Activated T-cell treated with anti-CD3 and anti-CD28 coated beads, Interleukin-2, amount 50 U/mL, for 4 hours (primary cell): ENCODE data around the gene LRTM1. TPM values are rescaled to one million over a fixed set of nuclear protein-coding genes. Genes with fewer than 3 reads are reported as not detected.

Experiments
- ATAC-seq, 2 donors: fragments of 200-7000 bp; cut with Tn5 transposase; one replicate each; pipeline ENCODE4 v1.10.0; 2021
- DNase-seq: peaks from one replicate; pipeline ENCODE4 v3.0.0-alpha.2; 2020
- H3K27me3 Mint-ChIP-seq: one replicate; pipeline ENCODE4 v1.8.0; 2021; ENCODE audit warnings: low read depth, mixed read lengths
- H3K36me3 Mint-ChIP-seq: one replicate; pipeline ENCODE4 v1.8.0; 2022; ENCODE audit warnings: mixed read lengths; ENCODE audit not compliant: insufficient read depth
- H3K4me1 Mint-ChIP-seq: one replicate; pipeline ENCODE4 v1.8.0; 2021; ENCODE audit warnings: low read depth, mixed read lengths
- H3K4me3 Mint-ChIP-seq: one replicate; pipeline ENCODE4 v1.8.0; 2021; ENCODE audit warnings: mild to moderate bottlenecking, moderate library complexity, mixed read lengths
- H3K9me3 Mint-ChIP-seq: one replicate; pipeline ENCODE4 v1.8.0; 2021; ENCODE audit warnings: mixed read lengths
- total RNA-seq, 3 donors: library from RNA; stranded (reverse); gene quantifications; one replicate each; pipeline ENCODE4 v1.2.1, GENCODE V29; 2021

The LRTM1 gene
- total RNA-seq, 3 donors from 2014 or later: not detected

- H3K4me1 Mint-ChIP-seq: no peaks in the 10 kb centered on the region
- no peaks in the 10 kb centered on the region for H3K36me3 Mint-ChIP-seq
- no peaks in the 10 kb centered on the region for H3K27me3 Mint-ChIP-seq
- H3K4me3 Mint-ChIP-seq: no peak overlapping the region
- no peak for ATAC-seq
- DNase-seq: no peak
- H3K9me3 Mint-ChIP-seq: peaks cover 9% of the 10 kb centered on the region
Measured at GRCh38 chr3:54917174-54917573, 10.7 kb downstream of the LRTM1 start.

- Mint-ChIP-seq H3K9me3 (peaks cover 9% of the 10 kb centered on the region), H3K4me3 (no peak overlapping the region), H3K36me3 (no peaks in the 10 kb centered on the region), H3K4me1 (no peaks in the 10 kb centered on the region), H3K27me3 (no peaks in the 10 kb centered on the region)
- DNase-seq: no peak
- ATAC-seq: no peak
Measured at GRCh38 chr3:54916732-54917131, 11.1 kb downstream of the LRTM1 start.

- H3K9me3 Mint-ChIP-seq: peaks cover 9% of the 10 kb centered on the region
- H3K4me3 Mint-ChIP-seq: no peak overlapping the region
- no peak for ATAC-seq
- DNase-seq: no peak
- H3K36me3 Mint-ChIP-seq: no peaks in the 10 kb centered on the region
- H3K4me1 Mint-ChIP-seq: no peaks in the 10 kb centered on the region
- H3K27me3 Mint-ChIP-seq: no peaks in the 10 kb centered on the region
Measured at GRCh38 chr3:54915976-54916375, 11.9 kb downstream of the LRTM1 start.

- no peak overlapping the region for H3K4me3 Mint-ChIP-seq
- DNase-seq (no peak), ATAC-seq (no peak)
- peaks cover 9% of the 10 kb centered on the region for H3K9me3 Mint-ChIP-seq
- no peaks in the 10 kb centered on the region for H3K36me3 Mint-ChIP-seq
- H3K4me1 Mint-ChIP-seq: no peaks in the 10 kb centered on the region
- H3K27me3 Mint-ChIP-seq: no peaks in the 10 kb centered on the region
Measured at GRCh38 chr3:54915181-54915580, 12.7 kb downstream of the LRTM1 start.

- no peaks in the 10 kb centered on the region for H3K27me3 Mint-ChIP-seq
- DNase-seq (no peak), ATAC-seq (no peak)
- no peaks in the 10 kb centered on the region for H3K4me1 Mint-ChIP-seq
- H3K9me3 Mint-ChIP-seq: peaks cover 5% of the 10 kb centered on the region
- H3K36me3 Mint-ChIP-seq: no peaks in the 10 kb centered on the region
- no peak overlapping the region for H3K4me3 Mint-ChIP-seq
Measured at GRCh38 chr3:54914180-54914579, 13.7 kb downstream of the LRTM1 start.

GRCh38 chr3:54909191-54909590, 18.7 kb downstream of the LRTM1 start:
- H3K4me1 Mint-ChIP-seq: no peaks in the 10 kb centered on the region
- ATAC-seq: no peak
- H3K36me3 Mint-ChIP-seq: no peaks in the 10 kb centered on the region
- no peak for DNase-seq
- no peaks in the 10 kb centered on the region for H3K27me3 Mint-ChIP-seq
- peaks cover 9% of the 10 kb centered on the region for H3K9me3 Mint-ChIP-seq
- no peak overlapping the region for H3K4me3 Mint-ChIP-seq

- Mint-ChIP-seq H3K27me3 (no peaks in the 10 kb centered on the region), H3K4me3 (no peak overlapping the region), H3K9me3 (peaks cover 7% of the 10 kb centered on the region), H3K4me1 (no peaks in the 10 kb centered on the region), H3K36me3 (no peaks in the 10 kb centered on the region)
- ATAC-seq (no peak), DNase-seq (no peak)
Measured at GRCh38 chr3:54906763-54907162, 21.1 kb downstream of the LRTM1 start.

- H3K9me3 Mint-ChIP-seq: peaks cover 7% of the 10 kb centered on the region
- no peak for DNase-seq
- H3K27me3 Mint-ChIP-seq: no peaks in the 10 kb centered on the region
- no peaks in the 10 kb centered on the region for H3K4me1 Mint-ChIP-seq
- H3K36me3 Mint-ChIP-seq: no peaks in the 10 kb centered on the region
- H3K4me3 Mint-ChIP-seq: no peak overlapping the region
- ATAC-seq: no peak
Measured at GRCh38 chr3:54905920-54906319, 21.9 kb downstream of the LRTM1 start.

GRCh38 chr3:54905261-54905888, 22.5 kb downstream of the LRTM1 start:
- Mint-ChIP-seq H3K36me3 (no peaks in the 10 kb centered on the region), H3K9me3 (peaks cover 7% of the 10 kb centered on the region)

GRCh38 chr3:54901906-54902685, 25.8 kb downstream of the LRTM1 start:
- DNase-seq (no peak), ATAC-seq (no peak)
- no peaks in the 10 kb centered on the region for H3K36me3 Mint-ChIP-seq
- H3K9me3 Mint-ChIP-seq: peaks cover 7% of the 10 kb centered on the region
- no peak overlapping the region for H3K4me3 Mint-ChIP-seq
- H3K4me1 Mint-ChIP-seq: no peaks in the 10 kb centered on the region
- no peaks in the 10 kb centered on the region for H3K27me3 Mint-ChIP-seq

More at GRCh38 chr3:54905261-54905888, 22.5 kb downstream of the LRTM1 start:
- H3K4me1 Mint-ChIP-seq: no peaks in the 10 kb centered on the region
- no peaks in the 10 kb centered on the region for H3K27me3 Mint-ChIP-seq
- ATAC-seq: no peak
- no peak for DNase-seq
- no peak overlapping the region for H3K4me3 Mint-ChIP-seq

GRCh38 chr3:54900838-54901591, 26.8 kb downstream of the LRTM1 start:
- no peak for DNase-seq
- no peaks in the 10 kb centered on the region for H3K27me3 Mint-ChIP-seq
- no peaks in the 10 kb centered on the region for H3K36me3 Mint-ChIP-seq
- H3K9me3 Mint-ChIP-seq: peaks cover 7% of the 10 kb centered on the region
- no peak for ATAC-seq
- H3K4me1 Mint-ChIP-seq: no peaks in the 10 kb centered on the region
- H3K4me3 Mint-ChIP-seq: no peak overlapping the region

GRCh38 chr3:54899273-54899672, 28.6 kb downstream of the LRTM1 start:
- no peaks in the 10 kb centered on the region for H3K4me1 Mint-ChIP-seq
- DNase-seq: no peak
- H3K4me3 Mint-ChIP-seq: no peak overlapping the region
- peaks cover 4% of the 10 kb centered on the region for H3K9me3 Mint-ChIP-seq
- no peak for ATAC-seq
- no peaks in the 10 kb centered on the region for H3K36me3 Mint-ChIP-seq
- H3K27me3 Mint-ChIP-seq: no peaks in the 10 kb centered on the region

GRCh38 chr3:54897028-54897711, 30.7 kb downstream of the LRTM1 start:
- DNase-seq (no peak), ATAC-seq (no peak)
- no peak overlapping the region for H3K4me3 Mint-ChIP-seq
- no peaks in the 10 kb centered on the region for H3K4me1 Mint-ChIP-seq
- H3K36me3 Mint-ChIP-seq: no peaks in the 10 kb centered on the region
- H3K27me3 Mint-ChIP-seq: no peaks in the 10 kb centered on the region
- H3K9me3 Mint-ChIP-seq: no peaks in the 10 kb centered on the region

- DNase-seq: no peak
- Mint-ChIP-seq H3K27me3 (no peaks in the 10 kb centered on the region), H3K9me3 (no peaks in the 10 kb centered on the region), H3K4me1 (no peaks in the 10 kb centered on the region), H3K4me3 (no peak overlapping the region), H3K36me3 (no peaks in the 10 kb centered on the region)
- ATAC-seq: no peak
Measured at GRCh38 chr3:54895613-54896012, 32.2 kb downstream of the LRTM1 start.
